HG03378 (cell line): ENCODE measurements around the gene TMEM190.
"Not testable (repeated sequence)": the region's sequence is repeated elsewhere in the genome, so short reads cannot be mapped to it uniquely, and the experiment has no call there.

ENCODE experiments used
- ATAC-seq: cut with Tn5 transposase; IDR thresholded peaks from one replicate; pipeline ENCODE4 v1.9.1; 2021; ENCODE audit warnings: mild to moderate bottlenecking, moderate library complexity; ENCODE audit not compliant: unreplicated experiment

Gene TMEM190

DNA sequence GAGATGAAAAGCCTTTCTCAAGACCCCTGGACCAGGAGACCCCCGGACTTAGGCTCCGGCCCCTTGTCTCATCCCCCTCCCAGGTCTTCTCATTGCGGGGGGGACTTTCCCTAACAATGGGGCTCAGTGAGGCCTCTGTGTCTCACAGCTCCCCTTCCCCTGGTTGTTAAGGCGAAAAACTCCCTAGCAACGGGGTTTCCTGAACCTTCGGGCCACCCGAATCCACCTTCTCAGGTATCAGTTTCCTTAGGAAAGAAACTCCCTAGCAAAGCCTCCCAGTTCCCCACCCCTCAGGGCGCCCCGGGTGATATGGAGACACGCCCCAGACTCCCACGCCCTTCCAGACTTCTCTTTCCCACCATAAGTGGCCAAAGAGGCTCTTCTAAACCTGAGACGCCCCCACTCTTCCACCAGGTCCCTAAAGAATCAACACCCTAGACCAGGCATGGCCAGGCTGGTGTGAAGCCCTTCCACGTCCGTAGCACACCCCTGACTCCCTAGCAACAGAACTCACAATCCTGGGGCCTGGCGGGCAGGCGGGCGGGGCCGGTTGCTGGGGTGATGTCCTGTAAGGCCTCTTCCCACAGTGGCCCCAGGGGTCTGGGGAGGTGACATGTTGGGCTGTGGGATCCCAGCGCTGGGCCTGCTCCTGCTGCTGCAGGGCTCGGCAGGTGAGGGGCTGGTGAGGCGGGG lies at the start of gene TMEM190:
TMEM190 (plus strand) TSS at position 586 of the 693 bp plus-strand sequence; CDS start at position 614, 28 bp downstream.
- no peak for ATAC-seq

GRCh38 chr19:55328774-55329318 lies 47.8 kb upstream of the TMEM190 start:
- not testable (repeated sequence) for ATAC-seq

DNA sequence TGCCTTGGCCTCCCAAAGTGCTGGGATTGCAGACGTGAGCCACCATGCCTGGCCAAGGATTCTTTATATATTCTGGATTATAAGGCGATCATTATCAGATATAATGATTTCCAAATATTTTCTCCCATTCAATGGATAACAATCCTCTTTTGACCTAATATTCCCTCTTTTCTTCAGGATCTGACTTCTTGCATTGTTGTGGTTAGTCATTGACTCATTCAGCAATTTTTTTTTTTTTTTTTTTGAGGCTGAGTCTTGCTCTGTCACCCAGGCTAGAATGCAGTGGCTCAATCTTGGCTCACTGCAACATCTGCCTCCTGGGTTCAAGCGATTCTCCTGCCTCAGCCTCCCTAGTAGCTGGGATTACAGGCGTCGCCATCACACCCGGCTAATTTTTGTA lies 46.8 kb upstream of the TMEM190 start:
- ATAC-seq = not testable (repeated sequence)

GRCh38 chr19:55333870-55334269 lies 42.8 kb upstream of the TMEM190 start:
- no peak for ATAC-seq

GRCh38 chr19:55336101-55336500 lies 40.5 kb upstream of the TMEM190 start:
- ATAC-seq = no peak

- ATAC-seq = peak; percentile 86
Measured at GRCh38 chr19:55339105-55339888, 37.3 kb upstream of the TMEM190 start, which contains the start of gene KMT5C. Gene KMT5C (plus strand): TSS chr19:55339876. CDS start chr19:55341937, 2,061 bp downstream.

- no peak for ATAC-seq
Measured at GRCh38 chr19:55339889-55340783, 36.5 kb upstream of the TMEM190 start.

- ATAC-seq = no peak
Measured at GRCh38 chr19:55340784-55341147, 35.9 kb upstream of the TMEM190 start.

- ATAC-seq = no peak
Measured at GRCh38 chr19:55341171-55341588, 35.4 kb upstream of the TMEM190 start.

DNA sequence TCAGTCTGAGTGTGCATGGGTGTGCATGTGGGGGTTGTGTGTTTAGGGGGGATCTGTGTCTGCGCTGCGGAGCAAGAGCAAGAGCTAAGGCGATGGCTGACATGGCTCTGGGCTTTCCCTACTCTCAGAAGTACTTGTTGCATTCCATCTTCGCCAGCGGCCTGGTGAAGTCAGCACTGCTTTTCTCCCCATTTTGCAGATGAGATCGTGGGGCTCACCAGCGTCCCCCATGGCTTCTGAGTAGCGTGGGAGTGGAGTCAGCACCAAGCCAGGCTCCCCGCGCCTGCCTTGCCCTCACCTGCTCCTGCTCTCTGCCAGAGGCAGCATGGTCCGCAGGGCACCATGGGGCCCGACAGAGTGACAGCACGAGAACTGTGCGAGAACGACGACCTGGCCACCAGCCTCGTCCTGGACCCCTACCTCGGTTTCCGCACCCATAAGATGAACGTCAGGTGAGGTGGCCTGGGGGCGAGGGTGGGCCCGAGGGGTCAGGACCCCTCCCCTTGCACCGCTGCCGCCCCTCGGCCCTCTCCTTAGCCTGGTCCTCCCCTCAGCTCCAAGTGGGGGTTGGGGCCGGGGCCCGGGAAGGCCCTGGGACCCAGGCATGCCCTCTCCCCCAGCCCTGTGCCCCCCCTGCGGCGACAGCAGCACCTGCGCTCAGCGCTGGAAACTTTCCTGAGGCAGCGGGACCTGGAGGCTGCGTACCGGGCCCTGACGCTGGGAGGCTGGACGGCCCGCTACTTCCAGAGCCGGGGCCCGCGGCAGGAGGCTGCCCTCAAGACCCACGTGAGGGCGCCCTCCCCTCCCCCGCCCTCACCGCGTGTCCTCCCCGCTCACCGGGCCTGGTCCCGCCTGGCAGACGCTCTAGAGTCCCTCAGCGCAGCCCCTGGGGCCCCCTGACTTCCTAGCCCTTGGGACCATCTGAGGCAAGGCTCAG lies 34.8 kb upstream of the TMEM190 start:
- ATAC-seq = no peak

DNA sequence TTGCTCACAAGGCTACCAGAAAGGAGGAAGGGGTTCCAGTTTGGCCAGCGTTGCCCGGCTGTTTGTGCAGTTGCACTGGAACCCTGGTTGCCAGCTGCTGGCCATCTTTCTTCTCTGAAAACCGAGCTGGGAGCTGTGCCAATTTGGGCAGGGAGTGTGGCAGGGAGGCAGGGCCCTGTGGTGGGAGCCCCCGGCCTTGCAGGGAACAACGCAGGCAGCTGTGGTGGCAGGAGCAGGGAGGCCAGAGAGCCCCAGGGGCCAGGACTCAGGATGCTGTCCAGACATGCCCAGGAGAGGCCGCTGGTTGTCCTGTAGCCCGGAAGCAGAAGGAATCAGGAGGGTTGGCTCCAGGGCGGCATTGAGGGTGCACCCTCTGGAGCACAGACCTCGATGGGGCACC lies 32.2 kb upstream of the TMEM190 start:
- no peak for ATAC-seq

- no peak for ATAC-seq
Measured at GRCh38 chr19:55345101-55345817, 31.4 kb upstream of the TMEM190 start.

DNA sequence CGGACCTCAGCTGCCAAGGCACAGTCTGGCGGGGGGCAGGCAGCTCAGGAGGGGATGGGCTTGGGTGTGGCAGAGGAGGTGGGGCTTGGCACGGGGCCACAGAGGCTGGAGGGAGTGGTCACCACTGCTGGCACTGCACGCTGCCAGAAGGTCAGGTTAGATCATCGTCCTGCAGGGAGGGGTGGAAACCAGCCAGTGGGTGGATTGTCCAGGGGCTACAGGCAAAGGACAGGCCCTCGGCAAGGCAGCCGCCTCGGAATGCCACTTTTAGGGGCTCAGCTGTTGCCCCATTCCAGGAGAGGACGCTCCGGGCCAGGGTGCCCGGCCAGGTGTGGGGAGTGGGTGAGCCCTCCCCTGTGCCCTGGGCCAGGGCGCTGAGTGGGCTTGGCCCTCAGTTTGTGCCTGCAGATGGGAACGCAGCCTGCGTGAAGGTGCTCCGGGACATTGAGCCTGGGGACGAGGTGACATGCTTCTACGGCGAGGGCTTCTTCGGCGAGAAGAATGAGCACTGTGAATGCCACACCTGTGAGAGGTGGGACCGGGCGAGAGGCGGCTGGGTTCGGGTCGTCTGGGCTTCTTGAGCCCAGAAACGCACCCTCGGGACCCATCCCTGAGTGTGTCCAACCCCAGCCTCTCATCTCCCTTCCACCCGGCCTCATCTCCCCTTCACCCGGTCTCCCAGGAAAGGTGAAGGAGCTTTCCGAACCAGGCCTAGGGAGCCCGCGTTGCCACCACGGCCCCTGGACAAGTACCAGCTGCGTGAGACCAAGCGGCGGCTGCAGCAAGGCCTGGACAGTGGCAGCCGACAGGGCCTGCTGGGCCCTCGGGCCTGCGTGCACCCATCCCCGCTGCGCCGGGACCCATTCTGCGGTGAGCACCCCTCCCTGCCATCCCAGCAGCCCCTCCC lies 30.6 kb upstream of the TMEM190 start:
- ATAC-seq = no peak

GRCh38 chr19:55346725-55347441 lies 29.7 kb upstream of the TMEM190 start:
- no peak for ATAC-seq

DNA sequence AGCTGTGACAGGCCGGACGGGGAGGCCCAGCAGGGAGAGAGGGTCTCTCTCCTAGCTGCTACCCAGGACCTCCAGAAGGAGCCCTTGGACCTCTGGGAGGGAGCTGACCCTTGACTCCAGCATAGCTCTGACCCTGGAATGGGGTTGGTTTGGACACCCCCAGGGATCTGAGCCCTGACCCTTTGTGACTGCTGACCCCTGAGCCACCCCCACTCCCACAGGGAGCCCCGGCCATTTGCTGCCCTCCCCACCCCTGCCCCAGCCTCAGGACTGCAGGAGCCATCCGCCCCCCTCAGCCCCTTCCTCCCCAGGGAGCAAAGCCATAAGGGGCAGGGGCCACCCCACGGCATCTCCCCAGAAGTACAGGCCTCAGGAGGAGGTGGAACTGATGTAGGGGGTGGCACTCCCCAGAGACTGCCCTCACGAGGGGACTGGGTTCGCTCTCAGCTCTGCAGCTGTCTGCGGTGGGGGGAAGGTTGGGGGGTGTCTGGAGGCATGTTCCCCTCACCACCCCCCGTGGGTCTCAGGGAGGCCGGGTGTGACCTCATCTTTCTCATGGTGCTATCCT lies 29.1 kb upstream of the TMEM190 start:
- ATAC-seq = no peak

DNA sequence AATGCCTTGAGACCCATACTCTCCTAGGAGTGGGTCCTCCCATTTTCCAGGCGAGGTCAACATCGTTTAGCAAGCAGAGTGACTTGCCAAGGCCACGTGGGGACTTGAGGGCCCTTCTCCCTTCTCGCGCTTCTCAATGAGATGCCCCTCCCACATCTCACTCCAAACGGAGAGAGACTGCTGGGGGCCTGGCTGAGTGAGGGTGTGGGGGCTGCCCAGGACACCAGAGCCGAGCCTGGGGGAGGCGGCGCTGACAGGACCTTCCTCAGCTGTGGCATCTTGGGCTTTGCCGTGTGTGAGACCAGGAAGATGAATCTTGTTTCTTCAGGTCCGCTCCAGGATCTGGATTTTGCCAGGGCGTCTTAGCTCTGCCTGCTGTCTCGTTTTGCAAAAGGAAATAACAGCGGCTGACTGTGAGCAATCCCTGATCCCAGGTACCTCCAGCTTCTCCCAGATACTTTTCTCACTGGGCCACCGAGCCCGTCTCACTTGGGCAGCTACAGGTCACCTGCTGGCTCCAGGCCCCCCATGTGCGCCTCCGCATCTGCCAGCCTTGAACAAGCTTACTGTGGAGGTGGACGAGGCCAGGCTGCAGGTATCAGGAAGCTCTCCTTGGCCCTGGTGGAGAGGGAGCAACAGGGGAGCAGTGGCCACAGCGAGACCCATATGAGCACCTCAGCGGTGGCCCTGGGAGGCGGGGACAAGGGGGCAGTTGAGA lies 28.1 kb upstream of the TMEM190 start:
- ATAC-seq = no peak
